Stimulated activated naive CD4-positive, alpha-beta T cell (primary cell): ENCODE measurements around the gene IGHMBP2.
A peak's percentile ranks its signal among the peaks of the same experiment; 100 is the strongest.

Source experiments
- DNase-seq, 6 experiments: peaks; one replicate each; lab custom pipeline; 2025; lab: John Stamatoyannopoulos, UW

Gene IGHMBP2

GRCh38 chr11:68890490-68891231 lies 13.0 kb upstream of the IGHMBP2 start:
- DNase-seq = no peak

GRCh38 chr11:68891351-68891948 lies 12.2 kb upstream of the IGHMBP2 start:
- DNase-seq = no peak

DNA sequence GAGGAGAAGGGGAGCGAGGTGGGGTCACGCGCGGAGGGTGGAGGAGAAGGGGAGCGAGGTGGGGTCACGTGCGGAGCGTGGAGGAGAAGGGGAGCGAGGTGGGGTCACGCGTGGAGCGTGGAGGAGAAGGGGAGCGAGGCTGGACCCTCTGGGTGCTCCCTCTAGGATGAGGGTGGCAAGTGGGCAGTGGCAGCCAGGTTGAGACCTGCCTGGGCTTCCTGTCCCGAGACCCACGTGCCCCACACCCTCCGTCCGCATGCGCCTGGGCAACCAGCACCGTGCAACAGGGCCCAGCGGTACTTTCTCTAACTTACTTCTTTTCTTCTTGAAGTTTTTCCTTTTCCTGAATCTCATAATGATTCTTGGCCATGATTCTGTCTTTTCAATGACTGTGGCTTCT lies 11.1 kb upstream of the IGHMBP2 start:
- DNase-seq = no peak

- no peak for DNase-seq
Observed at GRCh38 chr11:68893282-68893681, 10.4 kb upstream of the IGHMBP2 start.

DNA sequence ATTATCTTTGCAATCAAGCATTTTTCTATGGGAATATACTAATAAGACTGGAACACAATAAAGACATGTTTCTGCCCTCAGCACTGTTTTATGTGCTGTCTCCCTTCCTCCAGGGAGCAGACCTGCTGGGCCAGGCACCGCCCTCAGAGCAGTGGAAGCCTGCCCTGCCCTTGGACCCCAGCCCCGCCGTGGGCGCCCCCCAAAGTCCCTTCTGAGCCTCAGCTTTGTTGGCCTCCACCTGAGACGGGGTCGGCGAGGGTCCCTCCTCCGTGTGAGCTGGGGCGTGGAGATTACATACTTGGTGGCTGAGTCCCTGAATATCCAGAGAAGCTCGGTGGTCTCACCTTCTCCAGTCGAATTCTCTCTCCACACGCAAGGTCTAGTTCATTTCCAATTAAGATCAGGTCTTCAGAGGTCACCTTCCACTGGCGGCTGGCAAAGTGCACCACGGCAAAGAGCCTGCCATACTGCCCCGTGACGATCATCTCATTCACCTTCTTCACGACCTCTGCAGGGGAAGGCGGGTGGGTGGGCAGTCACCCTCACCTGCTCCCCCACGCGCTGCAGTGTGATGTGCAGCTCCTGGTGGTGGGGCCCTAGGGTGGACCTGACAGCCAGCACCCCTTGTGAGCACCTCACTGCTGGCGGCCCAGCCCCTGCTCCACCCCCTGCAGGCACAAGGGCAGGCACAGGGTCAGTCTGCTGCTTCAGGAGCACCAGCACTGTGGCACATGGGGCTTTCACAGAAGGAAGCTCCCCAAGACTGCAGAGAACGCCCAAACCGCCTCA lies 7.3 kb upstream of the IGHMBP2 start:
- DNase-seq = no peak

DNA sequence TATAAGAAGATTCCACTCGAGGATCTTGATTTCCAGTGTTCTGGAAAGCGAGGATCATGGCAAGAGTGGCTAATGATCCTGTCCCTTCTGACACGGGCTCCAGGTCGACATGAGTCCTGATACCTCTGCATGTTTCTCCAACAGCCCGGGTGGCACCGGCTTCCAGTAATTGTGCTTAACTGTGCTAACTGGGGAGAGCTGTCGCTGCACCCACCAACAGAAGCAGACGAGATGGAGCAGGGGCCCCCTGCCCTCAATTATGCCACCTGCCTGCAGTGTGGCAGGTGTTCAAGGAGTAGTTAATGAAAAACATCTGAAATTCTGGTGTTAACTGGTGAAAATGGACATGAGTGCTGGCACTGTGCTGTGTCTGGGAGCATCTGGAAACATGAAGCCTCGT lies 6.2 kb upstream of the IGHMBP2 start:
- no peak for DNase-seq

DNA sequence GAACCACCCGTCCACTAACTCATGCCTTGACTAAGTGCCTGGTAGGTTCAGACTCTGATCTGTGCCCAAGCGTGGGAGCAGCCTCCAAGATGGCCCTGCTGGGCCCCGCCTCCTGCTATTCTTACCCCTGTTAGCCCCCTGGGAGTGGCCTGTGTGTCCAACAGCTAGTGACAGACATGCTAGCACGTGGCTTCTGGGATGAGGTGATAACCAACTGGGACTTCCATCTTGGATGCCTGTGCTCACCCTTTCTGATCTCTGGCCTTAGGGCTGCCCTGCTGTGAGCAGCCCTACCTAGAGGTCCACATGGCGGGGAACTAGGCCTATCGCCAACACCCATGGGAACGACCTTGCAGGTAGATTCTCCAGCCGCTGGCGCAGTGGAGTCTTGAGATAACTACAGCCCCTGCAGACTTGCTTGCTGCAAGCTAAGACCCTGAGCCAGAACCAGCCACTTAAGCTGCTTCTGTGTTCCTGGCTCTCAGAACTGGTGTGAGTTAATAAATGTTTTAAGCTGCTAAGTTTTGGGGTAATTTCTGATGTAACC lies 2.8 kb upstream of the IGHMBP2 start:
- no peak for DNase-seq

DNA sequence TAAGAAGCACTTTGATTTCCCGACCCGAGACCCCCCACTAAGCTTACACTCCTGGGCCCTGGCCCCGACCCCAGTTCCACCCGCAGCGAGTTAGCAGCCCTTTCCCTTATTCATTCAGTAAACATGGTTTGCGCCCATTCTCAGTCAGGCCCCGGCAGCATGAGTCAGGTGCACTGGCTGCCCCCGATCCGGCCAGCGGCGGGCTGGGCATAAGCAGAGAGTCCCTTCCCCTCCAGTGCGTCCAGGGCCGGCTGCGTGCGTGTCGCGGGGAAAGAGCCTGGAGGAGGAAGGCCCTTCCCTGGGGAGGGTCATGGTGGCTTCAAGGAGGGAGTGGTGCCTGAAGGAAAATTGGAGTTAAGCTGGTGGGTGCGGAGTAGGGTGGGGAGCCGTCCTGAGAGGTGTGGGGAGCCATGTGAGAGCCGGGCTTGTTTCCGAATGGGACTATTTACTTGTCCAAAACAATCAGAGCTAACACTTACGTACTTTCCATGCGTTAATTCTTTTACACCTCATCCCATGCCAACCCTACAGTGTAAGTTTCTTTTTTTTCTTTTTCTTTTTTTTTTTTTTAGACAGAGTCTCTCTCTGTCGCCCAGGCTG lies 657 bp downstream of the IGHMBP2 start:
- DNase-seq = peak in 2 of 6 experiments; percentile 2 to 51

GRCh38 chr11:68905421-68906360 lies 2.0 kb downstream of the IGHMBP2 start:
- DNase-seq = no peak

DNA sequence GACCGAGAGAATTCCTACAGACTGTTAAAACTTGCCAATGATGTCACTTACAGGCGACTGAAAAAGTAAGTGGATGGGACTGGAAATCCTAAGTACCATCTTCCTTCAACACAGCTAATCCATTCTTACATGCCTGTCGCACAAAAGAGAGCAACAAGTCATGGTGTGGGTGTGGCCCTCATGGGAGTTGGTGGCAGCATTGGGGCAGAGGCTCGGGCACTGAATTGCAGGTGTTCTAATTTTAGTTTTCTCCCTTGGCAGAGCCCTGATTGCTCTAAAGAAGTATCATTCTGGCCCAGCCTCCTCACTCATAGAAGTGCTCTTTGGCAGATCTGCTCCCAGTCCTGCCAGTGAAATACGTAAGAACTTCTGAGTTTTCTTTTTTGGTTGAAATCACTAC lies 4.6 kb downstream of the IGHMBP2 start:
- no peak for DNase-seq

- DNase-seq = no peak
Observed at GRCh38 chr11:68910965-68911364, 7.3 kb downstream of the IGHMBP2 start.

DNA sequence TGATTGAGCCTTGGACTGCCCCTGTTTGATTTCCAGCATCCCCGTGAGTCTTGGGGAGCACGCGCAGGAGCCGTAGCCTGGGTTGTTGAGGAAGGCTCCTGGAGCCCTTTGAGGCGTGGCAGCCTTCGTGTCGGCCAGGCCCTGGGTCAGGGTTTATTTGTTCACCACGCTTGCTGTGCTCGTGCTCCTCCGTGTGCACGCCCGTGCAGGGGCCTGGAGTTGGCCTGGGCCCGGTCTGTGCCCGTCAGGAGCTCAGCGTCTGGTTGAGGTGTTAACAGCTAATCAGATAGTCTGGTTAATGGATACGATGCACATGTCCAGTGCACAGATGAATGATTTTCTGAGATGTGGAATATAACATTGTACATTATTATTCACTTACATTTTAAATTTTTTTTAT lies 8.0 kb downstream of the IGHMBP2 start:
- no peak for DNase-seq

GRCh38 chr11:68912254-68912653 lies 8.6 kb downstream of the IGHMBP2 start:
- DNase-seq = no peak

GRCh38 chr11:68913188-68913587 lies 9.5 kb downstream of the IGHMBP2 start:
- DNase-seq = no peak

- DNase-seq = no peak
Observed at GRCh38 chr11:68914761-68915160, 11.1 kb downstream of the IGHMBP2 start.

GRCh38 chr11:68916439-68916838 lies 12.7 kb downstream of the IGHMBP2 start:
- DNase-seq = no peak

- no peak for DNase-seq
Observed at GRCh38 chr11:68923614-68924013, 19.9 kb downstream of the IGHMBP2 start.

DNA sequence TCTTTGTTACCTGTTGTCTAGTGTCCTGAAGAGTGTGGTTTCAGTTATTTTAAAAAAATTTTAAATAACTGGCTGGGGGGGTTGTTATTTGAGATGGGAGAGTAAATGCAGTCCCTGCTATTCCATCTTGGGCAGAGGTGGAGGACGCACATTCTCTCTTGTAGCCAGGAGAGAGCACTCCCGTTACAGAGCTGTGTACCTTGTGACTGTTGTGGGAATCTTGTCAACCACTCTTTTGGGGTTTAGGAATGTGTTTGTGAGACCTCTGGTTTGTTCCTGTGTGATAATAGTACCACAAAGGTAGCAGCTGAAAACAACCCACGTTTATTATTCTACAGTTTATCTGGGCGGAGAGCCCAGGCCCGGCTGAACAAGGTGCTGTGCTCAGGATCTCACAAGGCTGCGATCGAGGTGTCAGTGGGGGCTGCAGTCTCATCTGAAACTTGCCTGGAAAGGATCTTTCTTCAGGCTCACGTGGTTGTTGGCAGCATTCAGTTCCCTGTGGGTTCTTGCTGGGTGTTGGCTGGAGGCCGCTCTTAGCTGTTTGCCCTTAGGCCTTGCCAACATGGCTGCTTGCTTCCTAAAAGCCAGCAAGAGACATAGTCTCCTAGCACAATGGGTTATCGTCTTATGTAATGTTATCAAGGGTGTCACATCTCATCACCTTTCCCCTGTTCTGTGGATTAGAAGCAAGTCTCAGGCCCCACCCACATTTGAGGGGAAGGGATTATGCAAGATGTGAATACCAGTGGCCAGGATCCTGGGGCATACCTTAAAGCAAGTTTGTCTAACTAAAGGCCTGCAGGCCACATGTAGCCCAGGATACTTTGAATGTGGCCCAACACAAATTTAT lies 20.6 kb downstream of the IGHMBP2 start:
- DNase-seq = no peak

- no peak for DNase-seq
Observed at GRCh38 chr11:68925611-68926010, 21.9 kb downstream of the IGHMBP2 start.
